ENCODE results near the gene RWDD1. TPM values are rescaled to one million over a fixed set of nuclear protein-coding genes. Genes with fewer than 3 reads are reported as not detected.
A peak's percentile ranks its signal among the peaks of the same experiment; 100 is the strongest.

The RWDD1 gene
- total and polyA plus RNA-seq, 2 of the 13 experiments (the other 11 are each of a cell fraction or from before 2014, with no cell fraction given), result 27.4 to 67.1 TPM

- no peak for TF ChIP-seq AFF4 (CRISPR knock-in tag; IDR thresholded peaks at IDR 0.05)
- peak; percentile 96 for TF ChIP-seq CBX1 (IDR thresholded peaks at IDR 0.05; ENCODE audit: low read depth)
- TF ChIP-seq HOXA5 (CRISPR knock-in tag; IDR thresholded peaks at IDR 0.05), result peak; percentile 92
- TF ChIP-seq HMGA1 (CRISPR knock-in tag; conservative IDR thresholded peaks at IDR 0.05), result no peak
- peak; percentile 89 for TF ChIP-seq DNMT1 (CRISPR knock-in tag; IDR thresholded peaks at IDR 0.05)
- TF ChIP-seq HNRNPH1 (optimal IDR thresholded peaks at IDR 0.05; ENCODE audit: low read depth, low read length), result peak; percentile 81
- TF ChIP-seq ETV6 (CRISPR knock-in tag; conservative IDR thresholded peaks at IDR 0.05), result peak; percentile 95
- TF ChIP-seq BCL6 (CRISPR knock-in tag; IDR thresholded peaks at IDR 0.05), result peak; percentile 43
- peak; percentile 97 for TF ChIP-seq SMAD3 (CRISPR knock-in tag; IDR thresholded peaks at IDR 0.05)
- TF ChIP-seq FOXO4 (CRISPR knock-in tag; conservative IDR thresholded peaks at IDR 0.05), result 0 out of 2 replicates have a peak, but pooled peaks have one; percentile 70
- peak; percentile 72; the same call in 1 of the 2 replicates for TF ChIP-seq ZNF704 (CRISPR knock-in tag; IDR thresholded peaks at IDR 0.05; ENCODE audit: borderline replicate concordance)
- no peak for TF ChIP-seq ELK4 (CRISPR knock-in tag; IDR thresholded peaks at IDR 0.05; ENCODE audit: borderline replicate concordance)
- TF ChIP-seq ADNP (CRISPR knock-in tag; IDR thresholded peaks at IDR 0.05), result no peak
- no peak; the same call in 1 of the 2 replicates for TF ChIP-seq ZNF724P (CRISPR knock-in tag; IDR thresholded peaks at IDR 0.05; ENCODE audit: borderline replicate concordance)
- peak; percentile 97 for TF ChIP-seq IKZF5 (CRISPR knock-in tag; IDR thresholded peaks at IDR 0.05)
- no peak for TF ChIP-seq NCOA5 (CRISPR knock-in tag; IDR thresholded peaks at IDR 0.05)
- peak; percentile 79 for TF ChIP-seq TEAD3 (CRISPR knock-in tag; optimal IDR thresholded peaks at IDR 0.05; ENCODE audit: borderline replicate concordance)
- TF ChIP-seq POLR2AphosphoS2 (IDR thresholded peaks at IDR 0.05; ENCODE audit: low read depth, low read length), result peak; percentile 99
- peak; percentile 95 for TF ChIP-seq ZNF547 (CRISPR knock-in tag; IDR thresholded peaks at IDR 0.05)
- peak; percentile 83; the same call in 1 of the 2 replicates for TF ChIP-seq TFDP1 (CRISPR knock-in tag; IDR thresholded peaks at IDR 0.05; ENCODE audit: borderline replicate concordance)
Measured at GRCh38 chr6:116570856-116571682, at the start of gene RWDD1 (continued).

All from HepG2 (cell line).